NCI-H1436 (cell line): ENCODE results near the gene FLNC.

Source experiments
- DNase-seq: peaks from one replicate; lab custom pipeline; 2025; lab: John Stamatoyannopoulos, UW

Gene FLNC

GRCh38 chr7:128878226-128879105 lies 48.3 kb downstream of the FLNC start:
- no peak for DNase-seq

- no peak for DNase-seq
These were observed 49.3 kb downstream of the FLNC start for GRCh38 chr7:128879461-128879938.

GRCh38 chr7:128879939-128880746 lies 49.9 kb downstream of the FLNC start:
- peak; percentile 64 for DNase-seq

DNA sequence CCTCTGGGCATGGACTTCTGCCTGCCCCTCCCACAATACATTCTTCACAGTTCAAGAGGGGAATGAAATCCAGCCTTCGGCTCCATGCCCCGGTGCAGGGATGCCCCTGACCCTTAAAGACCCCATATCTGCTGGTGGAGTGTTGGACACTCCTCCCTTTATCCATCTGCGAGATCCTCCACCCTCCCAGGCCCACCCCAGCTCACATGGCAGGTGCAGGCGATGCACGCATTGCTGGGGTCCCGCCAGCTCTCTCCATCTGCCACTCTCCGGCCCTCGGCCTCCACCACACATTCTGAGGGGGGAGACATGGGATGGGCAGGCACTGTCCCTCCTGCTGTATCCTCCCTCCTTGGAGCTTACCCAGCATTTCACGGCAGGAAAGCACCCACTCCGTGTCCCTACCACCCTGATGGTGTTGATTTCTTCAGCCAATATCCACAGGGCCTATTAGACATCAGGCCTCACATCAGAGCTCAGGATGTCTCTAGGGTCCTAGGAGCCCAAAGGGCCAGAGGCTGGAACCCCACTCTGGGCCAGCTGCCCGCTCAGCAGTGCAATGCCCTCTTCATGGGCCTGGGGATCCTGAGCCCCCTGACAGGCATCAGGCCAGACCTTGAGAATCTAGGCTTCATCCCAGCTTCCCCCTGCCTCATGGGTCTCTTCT lies 50.7 kb downstream of the FLNC start:
- no peak for DNase-seq

DNA sequence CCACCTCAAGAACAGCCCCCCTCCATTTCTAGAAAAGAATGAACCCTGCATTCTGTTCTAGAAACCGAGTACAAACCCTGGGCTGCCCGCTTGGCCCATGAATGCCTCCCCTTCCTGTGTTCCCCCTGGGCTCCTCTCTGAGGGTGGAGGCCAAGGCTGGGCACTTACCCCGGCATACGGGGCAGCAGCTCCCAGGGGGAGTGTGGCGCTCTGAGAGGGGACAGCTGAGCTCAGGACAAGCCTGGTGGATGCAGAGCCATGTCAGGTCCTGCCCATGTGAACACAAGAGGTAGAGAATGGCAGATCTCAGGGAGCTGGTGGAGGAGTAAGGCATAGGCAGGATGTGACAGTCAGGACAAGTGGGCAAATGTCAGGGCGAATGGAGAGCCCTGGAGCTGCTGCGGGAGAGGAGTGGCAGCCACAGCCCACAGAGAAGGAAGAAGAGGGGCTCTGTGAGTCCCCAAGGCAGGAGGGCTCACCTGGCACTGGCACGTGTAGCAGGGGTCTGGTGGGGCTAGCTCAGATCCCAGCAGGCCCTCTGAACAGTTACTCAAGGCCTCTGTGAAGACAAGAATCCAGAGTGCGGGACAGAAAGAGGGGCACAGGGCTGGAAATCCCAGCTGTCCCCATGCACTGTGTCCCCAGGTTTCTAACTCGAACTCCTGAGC lies 51.4 kb downstream of the FLNC start:
- no peak for DNase-seq

DNA sequence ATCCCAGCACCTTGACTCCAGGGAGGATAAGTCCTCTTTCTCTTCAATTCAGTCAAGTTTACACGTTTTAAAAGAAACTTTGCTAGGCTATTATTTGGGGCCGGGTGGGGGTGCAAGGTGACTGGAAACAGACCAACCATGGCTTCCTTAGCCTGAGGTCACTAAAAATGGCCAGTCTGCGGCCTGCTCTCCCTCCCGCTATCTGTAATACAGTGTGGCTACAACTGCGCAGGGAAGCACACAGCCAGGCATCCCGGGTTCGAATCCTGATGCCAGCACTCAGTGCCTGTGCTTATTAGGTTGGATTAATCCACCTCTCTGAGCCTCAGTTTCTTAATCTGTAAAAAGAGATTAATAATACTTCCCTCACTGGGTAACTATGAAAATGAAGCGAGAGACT lies 51.9 kb downstream of the FLNC start:
- DNase-seq: no peak

GRCh38 chr7:128883622-128884448 lies 53.6 kb downstream of the FLNC start:
- DNase-seq: peak; percentile 43

DNA sequence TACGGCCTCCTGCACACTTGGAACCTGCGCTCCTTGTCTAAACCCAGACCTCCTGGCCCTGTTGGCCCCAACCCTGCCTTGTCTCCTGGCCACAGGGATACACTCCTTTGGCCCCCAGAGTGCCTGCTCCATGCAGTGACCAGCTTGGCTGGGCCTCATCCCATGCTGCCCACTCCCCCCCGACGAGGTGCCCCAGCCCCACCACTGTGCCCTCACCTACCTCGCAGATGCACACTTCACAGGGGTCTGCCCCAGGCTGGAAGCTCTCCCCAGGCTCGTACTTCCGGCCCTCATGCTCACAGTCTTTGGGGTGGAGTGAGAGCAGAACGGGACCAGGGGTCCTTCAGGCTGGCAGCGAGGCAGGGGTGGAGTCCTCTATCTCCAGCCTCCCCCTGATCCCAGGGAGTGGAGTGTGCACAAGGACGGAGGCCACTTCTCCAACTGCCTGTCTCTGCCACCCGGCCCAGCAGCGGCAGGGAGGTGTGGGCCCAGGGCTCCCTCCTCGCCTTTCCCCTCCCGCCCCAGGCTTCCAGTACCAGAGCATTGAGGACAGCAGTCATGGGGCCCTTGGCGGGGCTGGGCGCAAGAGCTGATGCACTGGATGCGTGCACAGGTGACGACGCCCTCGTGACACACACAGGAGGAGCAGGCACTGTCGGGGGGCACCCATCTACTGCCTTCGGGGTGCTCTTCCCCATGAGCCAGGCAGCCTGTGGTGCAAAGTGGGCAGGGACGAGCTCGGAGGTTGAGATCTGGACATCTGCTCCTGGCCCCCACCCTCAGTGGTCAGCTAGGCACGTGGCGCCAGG lies 54.6 kb downstream of the FLNC start:
- DNase-seq: no peak

GRCh38 chr7:128885370-128886187 lies 55.4 kb downstream of the FLNC start:
- DNase-seq: no peak

DNA sequence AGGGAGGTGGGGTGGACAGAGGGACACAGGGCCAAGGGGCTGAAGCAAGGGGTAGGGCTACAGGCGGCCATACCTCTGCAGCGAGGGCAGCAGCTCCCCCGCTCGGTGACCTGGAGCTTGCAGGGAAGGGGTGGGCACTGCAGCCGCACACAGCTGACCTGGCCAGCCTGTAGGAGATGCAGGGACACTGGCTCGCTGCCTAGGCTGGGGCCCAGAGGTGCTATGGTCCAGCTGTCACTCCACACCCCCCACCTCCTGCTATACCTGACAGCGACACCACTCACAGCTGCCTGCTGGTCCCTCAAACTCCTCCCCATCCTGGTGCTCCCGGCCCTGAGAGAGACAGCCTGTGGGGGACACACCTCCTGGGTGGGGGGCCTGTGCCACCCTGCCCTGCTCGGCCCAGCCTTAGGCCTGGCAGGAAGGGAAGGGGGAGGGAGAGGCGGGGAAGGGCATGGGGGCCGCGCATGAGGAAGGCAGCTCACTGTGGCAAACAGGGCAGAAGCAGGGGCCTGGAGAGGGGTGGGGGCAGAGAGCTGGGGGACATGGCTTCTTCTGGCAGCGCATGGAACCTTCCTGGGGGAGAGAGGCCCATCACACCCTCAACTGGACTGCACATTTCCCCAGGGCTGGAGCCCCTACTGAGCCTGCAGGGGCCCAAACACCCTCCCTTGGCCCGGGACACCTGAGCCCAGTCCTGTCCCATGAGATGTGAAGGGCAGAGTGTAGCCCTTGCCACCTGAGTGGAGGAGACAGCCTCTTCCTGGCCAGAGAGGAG lies 56.4 kb downstream of the FLNC start:
- no peak for DNase-seq

GRCh38 chr7:128887169-128888038 lies 57.2 kb downstream of the FLNC start:
- no peak for DNase-seq

DNA sequence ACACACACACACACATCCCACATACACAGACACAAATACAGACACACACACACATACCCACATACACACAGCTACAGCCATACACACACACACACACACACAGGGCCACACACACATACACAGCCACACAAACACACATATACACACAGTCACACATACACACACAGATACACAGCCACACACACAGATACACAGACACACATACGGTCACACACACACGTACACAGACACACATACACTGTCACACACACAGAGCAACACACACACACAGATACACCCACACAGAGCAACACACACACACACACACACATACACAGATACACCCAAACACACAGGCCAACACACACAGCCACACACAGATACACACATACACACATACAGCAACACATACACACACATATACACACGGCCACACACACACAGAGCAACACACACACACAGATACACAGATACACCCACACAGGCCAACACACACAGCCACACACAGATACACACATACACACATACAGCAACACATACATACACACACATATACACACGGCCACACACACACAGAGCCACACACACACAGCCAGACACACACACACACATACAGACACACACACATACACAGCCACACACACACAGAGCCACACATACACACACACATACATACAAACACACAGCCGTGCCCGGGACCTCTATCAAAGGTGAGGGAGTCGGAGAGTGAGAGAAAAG lies 58.0 kb downstream of the FLNC start:
- DNase-seq: no peak

- DNase-seq: no peak
These were observed 58.5 kb downstream of the FLNC start for GRCh38 chr7:128888756-128889095.

- DNase-seq: no peak
These were observed 58.9 kb downstream of the FLNC start for GRCh38 chr7:128889121-128889520.

GRCh38 chr7:128890306-128891109 lies 60.3 kb downstream of the FLNC start:
- DNase-seq: no peak
